ENCODE data around the gene RIMKLB.
"Not testable (repeated sequence)": the region's sequence is repeated elsewhere in the genome, so short reads cannot be mapped to it uniquely, and the experiment has no call there.

DNA sequence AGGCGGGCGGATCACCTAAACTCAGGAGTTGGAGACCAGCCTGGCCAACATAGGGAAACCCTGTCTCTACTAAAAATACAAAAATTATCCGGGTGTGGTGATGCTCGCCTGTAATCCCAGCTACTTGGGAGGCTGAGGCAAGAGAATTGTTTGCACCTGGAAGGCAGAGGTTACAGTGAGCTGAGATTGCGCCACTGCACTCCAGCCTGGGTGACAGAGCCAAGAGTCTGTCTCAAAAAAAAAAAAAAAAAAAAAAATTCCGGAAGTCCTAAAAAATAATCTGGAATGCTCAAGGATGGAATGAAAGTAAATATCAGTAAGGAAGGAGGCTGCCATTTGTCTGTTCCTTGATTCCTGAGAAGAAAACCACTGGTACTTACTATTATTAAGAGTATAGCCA, 45.3 kb downstream of the RIMKLB start:
- not testable (repeated sequence) for TF ChIP-seq CTCF, POLR2A (IDR thresholded peaks at IDR 0.05)

Data from transverse colon (tissue), 3 donors.